ENCODE data around the gene ZNF425. TPM values are rescaled to one million over a fixed set of nuclear protein-coding genes. Genes with fewer than 3 reads are reported as not detected.

ZNF425 gene
- total RNA-seq, 1 experiment from 2014 or later = 3.3 TPM

GRCh38 chr7:149053885-149054284, 72.2 kb downstream of the ZNF425 start:
- Mint-ChIP-seq H3K4me1 (ENCODE audit: insufficient read depth, unreplicated experiment) (no peaks in the 10 kb centered on the region), H3K4me3 (ENCODE audit: unreplicated experiment) (no peak overlapping the region), H3K27ac (ENCODE audit: low read depth, unreplicated experiment) (no peak overlapping the region), H3K27me3 (ENCODE audit: insufficient read depth, unreplicated experiment) (no peaks in the 10 kb centered on the region), H3K9me3 (ENCODE audit: unreplicated experiment) (no peaks in the 10 kb centered on the region), H3K36me3 (ENCODE audit: insufficient read depth, unreplicated experiment) (no peaks in the 10 kb centered on the region)
- no peak for TF ChIP-seq CTCF (IDR thresholded peaks at IDR 0.05; ENCODE audit: unreplicated experiment)
- ChIA-PET CTCF (interaction anchor here (0.5 to 1.6 kb wide), 3 partner anchors 12 to 85 kb away, joined by 3 to 5 read pairs (median 5); no protein-coding TSS in a partner anchor), POLR2A (interaction anchor here (1.0 kb wide), 1 partner anchor 12 kb away, joined by 3 read pairs; no protein-coding TSS in a partner anchor)
- no peak for DNase-seq (ENCODE audit: unreplicated experiment)
- BruUV-seq (replicated peaks) = no TSS peak
- intact Hi-C loops (cut with micrococcal nuclease) = no loop called here

GRCh38 chr7:149053384-149053783, 72.7 kb downstream of the ZNF425 start:
- H3K9me3 Mint-ChIP-seq (ENCODE audit: unreplicated experiment) = no peaks in the 10 kb centered on the region
- POLR2A ChIA-PET = interaction anchor here (1.0 kb wide), 1 partner anchor 12 kb away, joined by 3 read pairs; no protein-coding TSS in a partner anchor
- H3K4me1 Mint-ChIP-seq (ENCODE audit: insufficient read depth, unreplicated experiment) = no peaks in the 10 kb centered on the region
- BruUV-seq (replicated peaks) = no TSS peak
- no peak overlapping the region for H3K4me3 Mint-ChIP-seq (ENCODE audit: unreplicated experiment)
- CTCF ChIA-PET = interaction anchor here (0.5 to 1.6 kb wide), 2 partner anchors 12 to 85 kb away, joined by 5 read pairs; no protein-coding TSS in a partner anchor
- no peak overlapping the region for H3K27ac Mint-ChIP-seq (ENCODE audit: low read depth, unreplicated experiment)
- H3K27me3 Mint-ChIP-seq (ENCODE audit: insufficient read depth, unreplicated experiment) = no peaks in the 10 kb centered on the region
- intact Hi-C loops (cut with micrococcal nuclease) = no loop called here
- DNase-seq (ENCODE audit: unreplicated experiment) = no peak
- H3K36me3 Mint-ChIP-seq (ENCODE audit: insufficient read depth, unreplicated experiment) = no peaks in the 10 kb centered on the region
- TF ChIP-seq CTCF (IDR thresholded peaks at IDR 0.05; ENCODE audit: unreplicated experiment) = no peak

Other genes with a start within 250 kb of the ZNF425 start
- 30.6 and 48.1 TPM in 2 replicates for gene EZH2, start 242.0 kb downstream of the ZNF425 start, total RNA-seq (2022)
- 191 and 215 TPM in 2 replicates for gene PDIA4, start 97.8 kb downstream of the ZNF425 start, total RNA-seq (2022)
- 5.6 and 6.7 TPM in 2 replicates for gene ZNF786, start 35.6 kb downstream of the ZNF425 start, total RNA-seq (2022)
- 13.8 and 15.7 TPM in 2 replicates for gene ZNF398, start 21.1 kb upstream of the ZNF425 start, total RNA-seq (2022)
- 43.9 and 46.4 TPM in 2 replicates for gene ZNF282, start 69.2 kb upstream of the ZNF425 start, total RNA-seq (2022)
- gene ZNF212, start 113.3 kb upstream of the ZNF425 start, total RNA-seq (2022) = 10.5 and 14.7 TPM in 2 replicates
- 39.5 and 49.0 TPM in 2 replicates for gene ZNF783, start 135.9 kb upstream of the ZNF425 start, total RNA-seq (2022)